ENCODE measurements around the gene CYRIA.

DNA sequence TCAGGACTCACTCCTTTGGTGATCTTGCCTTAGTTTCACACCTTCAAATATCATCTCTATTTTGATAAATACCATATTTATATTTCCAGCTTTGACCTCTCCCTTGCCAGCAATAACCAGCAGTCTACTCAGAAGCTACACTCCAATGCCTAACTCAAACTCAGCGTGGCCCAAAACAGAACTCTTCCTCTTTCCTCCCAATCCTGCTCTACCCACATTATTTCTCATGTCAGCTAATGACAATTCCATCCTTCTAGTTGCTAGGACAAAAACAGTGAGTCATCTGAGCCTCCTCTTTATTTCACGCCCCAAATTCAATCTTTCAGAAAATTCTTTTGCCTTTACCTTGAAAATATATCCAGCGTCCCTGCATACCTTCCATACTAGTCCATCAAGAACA lies 23.5 kb downstream of the CYRIA start:
- TF ChIP-seq CTCF (IDR thresholded peaks at IDR 0.05), result no peak
- no peak for TF ChIP-seq POLR2A (IDR thresholded peaks at IDR 0.05)

Data from testis (tissue), 2 donors.